Stomach (tissue), 9 donors: ENCODE data around the gene TNFRSF25. TPM values are rescaled to one million over a fixed set of nuclear protein-coding genes. Genes with fewer than 3 reads are reported as not detected.
A peak's percentile ranks its signal among the peaks of the same experiment; 100 is the strongest.

Source experiments
- DNase-seq, 2 donors: peaks; one replicate each; pipeline versions ENCODE4 v3.0.0 to v3.0.0-alpha.2; 2013 to 2019
- H3K27ac ChIP-seq, 5 donors: fragments of 200-600 bp in 4 of 5; sonication (generic) in 4 of 5; one replicate each; pipeline ENCODE4 v1.5.1; 2013 to 2019; ENCODE audit warnings: mild to moderate bottlenecking in 1 of 5, moderate library complexity in 1 of 5
- H3K27me3 ChIP-seq, 3 donors: fragments of 200-600 bp; sonication (generic); one replicate each; pipeline ENCODE4 v1.5.1; 2017 to 2019; ENCODE audit warnings: mixed run types in 1 of 3
- H3K36me3 ChIP-seq, 4 donors: fragments of 200-600 bp; sonication (generic); 1 replicate in 3 of 4; 2 replicates in 1 of 4; pipeline ENCODE4 v1.5.1; 2016 to 2019
- H3K4me1 ChIP-seq, 4 donors: fragments of 200-600 bp; sonication (generic); one replicate each; pipeline ENCODE4 v1.5.1; 2016 to 2019
- H3K4me3 ChIP-seq, 4 donors: fragments of 200-600 bp; sonication (generic) in 3 of 4; one replicate each; pipeline ENCODE4 v1.5.1; 2016 to 2019; ENCODE audit warnings: mild to moderate bottlenecking in 1 of 4
- H3K9me3 ChIP-seq, 4 donors: fragments of 200-600 bp; sonication (generic); one replicate each; pipeline ENCODE4 v1.5.1; 2016 to 2019
- EP300 ChIP-seq: sonication (generic); formaldehyde crosslinking; IDR thresholded peaks from one replicate; pipeline ENCODE4 v1.6.1; 2017; ENCODE audit warnings: antibody characterized with exemption
- POLR2A ChIP-seq, 4 donors: fragments of 450-650 bp; IDR thresholded peaks; one replicate each; pipeline ENCODE4 v1.6.1; 2016; ENCODE audit warnings: antibody characterized with exemption in 4 of 4, control low read depth in 2 of 4, mild to moderate bottlenecking in 1 of 4, moderate library complexity in 1 of 4
- POLR2AphosphoS5 ChIP-seq, 3 donors: sonication (generic); formaldehyde crosslinking; IDR thresholded peaks; one replicate each; pipeline ENCODE4 v1.6.1; 2016; ENCODE audit warnings: antibody characterized with exemption in 3 of 3
- WGBS, 5 donors: extraction: QIAGEN DNeasy Blood & Tissue Kit in 3 of 5; methylation state at CpG; one replicate each; pipeline versions ENCODE4 v1.1.5 to v1.1.7; 2013 to 2018; 5-methylcytosine and 5-hydroxymethylcytosine counted together
- intact Hi-C: fragments of 100-400 bp; cut with DNase I; formaldehyde crosslinking; loops from one replicate; pipeline ENCODE4 v1.15.1; 2023; ENCODE audit warnings: low total_unique reads
- polyA plus RNA-seq, 3 donors: library from polyadenylated mRNA; stranded (reverse); fragments of 200-250 nt; gene quantifications; one replicate each; pipeline ENCODE4 v1.2.3, GENCODE V29; 2013
- total RNA-seq, 5 donors: library from RNA; depleted of rRNA; stranded (reverse); fragments of >200 nt; gene quantifications; one replicate each; pipeline versions ENCODE4 v1.1.0 to v1.2.3, GENCODE V29; 2014 to 2016
- TF ChIP-seq, protein P1 (sequence below), 7 experiments: fragments of 450-650 bp in 4 of 7; fragments of 200-600 bp in 3 of 7; sonication (generic) in 3 of 7; IDR thresholded peaks; one replicate each; pipeline ENCODE4 v1.5.1; 2016 to 2019; ENCODE audit warnings: antibody characterized with exemption in 7 of 7, control low read depth in 2 of 7, mild to moderate bottlenecking in 1 of 7
- donor health status: healthy with polysubstance abuse.
- donor health status: Bipolar disorder and iron deficiency.
- donor health status: healthy.

TNFRSF25 gene
- total and polyA plus RNA-seq, 8 donors: 2.7 to 215 (median 15.2) TPM

DNA sequence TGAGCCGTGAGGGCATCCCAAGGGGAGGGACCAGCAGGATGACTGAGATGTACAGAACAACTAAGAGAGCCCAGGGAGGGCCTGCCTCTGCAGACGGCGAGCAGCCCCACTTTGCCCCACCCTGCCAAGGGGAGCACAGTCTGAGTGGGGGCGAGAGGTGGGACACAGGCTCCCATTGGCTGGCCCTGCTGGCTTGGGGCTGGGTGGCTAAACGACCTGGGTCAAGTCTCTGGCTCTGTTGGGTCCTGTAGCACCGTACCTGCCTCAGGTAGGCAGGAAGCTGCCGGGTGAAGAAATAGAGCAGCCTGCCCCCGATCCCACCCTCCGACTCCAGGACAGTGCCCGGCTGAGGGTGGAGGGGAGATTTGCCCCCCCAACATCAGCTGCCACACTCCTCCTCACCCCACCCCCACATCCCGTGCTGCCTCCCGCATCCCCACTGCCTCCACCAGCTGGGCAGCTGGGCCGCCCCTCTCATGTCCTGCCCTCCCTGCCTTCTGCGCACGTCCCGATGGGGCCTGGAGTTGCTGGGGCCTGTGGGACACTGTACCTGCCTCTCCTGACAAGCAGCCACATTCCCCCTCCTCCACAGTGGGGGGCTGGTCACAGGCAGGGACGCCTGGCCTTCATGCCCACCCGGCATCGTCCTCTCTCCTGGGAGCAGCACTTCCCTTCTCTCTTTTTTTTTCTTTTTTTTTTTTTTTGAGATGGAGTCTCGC, 38.1 kb upstream of the TNFRSF25 start:
- Histone ChIP-seq H3K4me3 (no peak overlapping the region), H3K9me3 (no peaks in the 10 kb centered on the region), H3K27ac (no peak overlapping the region), H3K27me3 (peaks cover 0 to 54% (median 7%) of the 10 kb centered on the region in 3 donors), H3K36me3 (no peaks in the 10 kb centered on the region), H3K4me1 (peaks cover 4 to 13% (median 6%) of the 10 kb centered on the region in 4 donors)
- 76 to 82% (median 79%) methylated on average over 15 to 20 of the region's 20 CpGs for WGBS, 5 donors
- intact Hi-C loops: no loop called here
- DNase-seq: peak in 1 of 2 donors; percentile 1
- no peak for TF ChIP-seq EP300
- TF ChIP-seq POLR2AphosphoS5 (IDR thresholded peaks at IDR 0.05): no peak
- TF ChIP-seq POLR2A (IDR thresholded peaks at IDR 0.05): no peak
- TF ChIP-seq, protein P1, sequence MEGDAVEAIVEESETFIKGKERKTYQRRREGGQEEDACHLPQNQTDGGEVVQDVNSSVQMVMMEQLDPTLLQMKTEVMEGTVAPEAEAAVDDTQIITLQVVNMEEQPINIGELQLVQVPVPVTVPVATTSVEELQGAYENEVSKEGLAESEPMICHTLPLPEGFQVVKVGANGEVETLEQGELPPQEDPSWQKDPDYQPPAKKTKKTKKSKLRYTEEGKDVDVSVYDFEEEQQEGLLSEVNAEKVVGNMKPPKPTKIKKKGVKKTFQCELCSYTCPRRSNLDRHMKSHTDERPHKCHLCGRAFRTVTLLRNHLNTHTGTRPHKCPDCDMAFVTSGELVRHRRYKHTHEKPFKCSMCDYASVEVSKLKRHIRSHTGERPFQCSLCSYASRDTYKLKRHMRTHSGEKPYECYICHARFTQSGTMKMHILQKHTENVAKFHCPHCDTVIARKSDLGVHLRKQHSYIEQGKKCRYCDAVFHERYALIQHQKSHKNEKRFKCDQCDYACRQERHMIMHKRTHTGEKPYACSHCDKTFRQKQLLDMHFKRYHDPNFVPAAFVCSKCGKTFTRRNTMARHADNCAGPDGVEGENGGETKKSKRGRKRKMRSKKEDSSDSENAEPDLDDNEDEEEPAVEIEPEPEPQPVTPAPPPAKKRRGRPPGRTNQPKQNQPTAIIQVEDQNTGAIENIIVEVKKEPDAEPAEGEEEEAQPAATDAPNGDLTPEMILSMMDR (IDR thresholded peaks at IDR 0.05): no peak

DNA sequence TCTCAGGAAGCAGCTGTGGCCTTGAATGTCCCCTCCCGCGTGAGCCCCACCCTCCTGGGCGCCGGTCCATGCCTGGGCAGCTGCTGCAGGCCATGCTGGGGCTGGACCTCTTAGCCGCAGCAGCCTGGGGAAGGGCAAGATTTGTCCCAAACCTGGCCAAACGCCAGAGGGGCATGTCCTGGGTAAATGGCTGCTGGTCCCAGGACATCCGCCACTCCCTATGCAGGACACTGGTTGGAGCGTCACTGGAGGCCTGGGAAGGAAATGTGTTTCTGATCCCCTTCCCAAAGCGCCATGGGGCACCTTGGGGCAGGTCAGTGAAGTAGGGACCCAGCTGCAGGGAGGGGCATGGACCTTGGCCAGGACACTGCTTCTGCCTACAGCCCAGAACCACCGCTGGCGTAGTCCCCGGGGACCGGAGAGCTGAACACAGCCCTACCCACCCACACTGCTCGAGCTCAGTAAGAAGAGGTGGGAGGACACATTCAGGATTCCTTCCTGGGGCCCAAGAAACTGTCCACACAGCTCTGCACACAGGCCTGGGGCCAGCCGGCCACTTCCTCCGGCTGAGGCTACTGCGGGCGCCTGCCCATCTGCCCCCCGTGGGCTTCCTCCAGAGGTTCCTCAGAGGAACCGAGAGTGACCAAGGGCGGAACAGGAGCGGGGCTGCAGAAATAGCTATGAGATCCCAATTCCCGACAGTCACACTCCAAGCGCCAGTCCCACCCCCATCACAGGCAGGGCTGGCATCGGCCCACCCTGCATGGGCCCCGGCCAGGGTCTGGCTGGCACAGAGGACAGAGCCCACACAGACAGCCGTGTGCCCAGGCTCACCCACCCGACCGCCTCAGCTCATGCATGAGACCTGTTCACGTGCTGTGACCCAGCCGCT, 36.3 kb upstream of the TNFRSF25 start:
- no peaks in the 10 kb centered on the region for H3K9me3 ChIP-seq
- no peaks in the 10 kb centered on the region for H3K36me3 ChIP-seq
- DNase-seq: peak; percentile 53 to 68
- TF ChIP-seq EP300: no peak
- TF ChIP-seq POLR2AphosphoS5 (IDR thresholded peaks at IDR 0.05): no peak
- TF ChIP-seq, protein P1 (IDR thresholded peaks at IDR 0.05): no peak
- TF ChIP-seq POLR2A (IDR thresholded peaks at IDR 0.05): no peak
- H3K4me3 ChIP-seq: no peak overlapping the region
- WGBS, 5 donors: 54 to 62% (median 61%) methylated on average over 18 to 31 of the region's 31 CpGs
- peaks cover 10 to 27% (median 16%) of the 10 kb centered on the region in 4 donors for H3K4me1 ChIP-seq
- peak overlapping the region in 1 of 5 donors; percentile 2 for H3K27ac ChIP-seq
- peaks cover 0 to 54% (median 3%) of the 10 kb centered on the region in 3 donors for H3K27me3 ChIP-seq
- intact Hi-C loops: no loop called here

DNA sequence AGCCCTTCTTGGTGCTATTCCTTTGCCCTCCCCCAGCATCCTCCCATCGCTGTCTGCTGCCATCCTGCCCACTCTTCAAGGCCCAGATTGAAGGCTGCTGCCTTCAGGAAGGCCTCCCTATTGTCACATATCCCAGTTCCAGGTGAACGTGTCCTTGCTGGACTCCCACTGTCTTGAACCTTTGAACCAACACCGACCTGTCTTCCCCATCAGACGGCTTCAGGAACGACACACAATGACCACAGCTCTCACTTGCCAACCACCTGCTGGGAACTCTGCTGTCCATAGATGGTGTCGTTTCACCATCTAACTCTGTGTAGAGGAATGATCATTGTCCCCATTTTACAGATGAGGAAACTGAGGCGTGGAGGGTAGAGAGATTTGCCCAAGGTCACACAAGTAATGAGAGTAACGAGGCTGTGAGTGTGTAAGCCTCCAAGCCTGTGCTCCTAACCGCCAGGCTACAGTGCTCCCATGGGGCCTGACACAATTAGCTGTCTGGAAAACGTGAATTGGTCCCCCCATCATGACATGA, 35.4 kb upstream of the TNFRSF25 start:
- Histone ChIP-seq H3K36me3 (no peaks in the 10 kb centered on the region), H3K4me3 (no peak overlapping the region), H3K4me1 (peaks cover 18 to 35% (median 23%) of the 10 kb centered on the region in 4 donors), H3K27me3 (peaks cover 0 to 53% (median 7%) of the 10 kb centered on the region in 3 donors), H3K27ac (peak overlapping the region in 1 of 5 donors; percentile 2), H3K9me3 (no peaks in the 10 kb centered on the region)
- no peak for TF ChIP-seq EP300
- TF ChIP-seq, protein P1 (IDR thresholded peaks at IDR 0.05): no peak
- TF ChIP-seq POLR2A (IDR thresholded peaks at IDR 0.05): no peak
- TF ChIP-seq POLR2AphosphoS5 (IDR thresholded peaks at IDR 0.05): no peak
- intact Hi-C loops: no loop called here
- no peak for DNase-seq
- 75 to 85% (median 80%) methylated on average over 10 of the region's 10 CpGs for WGBS, 5 donors
